Activated CD8-positive, alpha-beta T cell treated with anti-CD3 and anti-CD28 coated beads, Interleukin-2, amount 10 ng/mL, durations not matched to agents 7 days and 5 days (primary cell): Measurements from ENCODE around the gene FAM9A. TPM values are rescaled to one million over a fixed set of nuclear protein-coding genes. Genes with fewer than 3 reads are reported as not detected.
A peak's percentile ranks its signal among the peaks of the same experiment; 100 is the strongest.

ENCODE experiments used
- ATAC-seq: fragments of 150-1000 bp; cut with Tn5 transposase; one replicate; pipeline ENCODE4 v1.10.0; 2021; ENCODE audit warnings: moderate library complexity
- CTCF ChIA-PET: fragments of 350-600 bp; sonication (Branson Sonifier 250); formaldehyde crosslinking; loops from one replicate; lab custom pipeline; 2021; ENCODE audit warnings: antibody characterized with exemption; lab: Charles Lee
- POLR2A ChIA-PET: fragments of 350-600 bp; sonication (Branson Sonifier 250); formaldehyde crosslinking; loops from one replicate; lab custom pipeline; 2021; ENCODE audit warnings: antibody characterized with exemption; lab: Charles Lee
- DNase-seq: peaks from one replicate; pipeline ENCODE4 v3.0.0-alpha.2; 2020
- H3K27ac Mint-ChIP-seq: one replicate; pipeline ENCODE4 v1.8.0; 2021; ENCODE audit warnings: mild to moderate bottlenecking, mixed read lengths
- H3K27me3 Mint-ChIP-seq: one replicate; pipeline ENCODE4 v1.8.0; 2021; ENCODE audit warnings: low read depth, mixed read lengths
- H3K36me3 Mint-ChIP-seq: one replicate; pipeline ENCODE4 v1.8.0; 2021; ENCODE audit warnings: low read depth, mixed read lengths
- H3K4me1 Mint-ChIP-seq: one replicate; pipeline ENCODE4 v1.8.0; 2021; ENCODE audit warnings: low read depth, mixed read lengths
- H3K4me3 Mint-ChIP-seq: one replicate; pipeline ENCODE4 v1.8.0; 2021; ENCODE audit warnings: mild to moderate bottlenecking, mixed read lengths
- H3K9me3 Mint-ChIP-seq: one replicate; pipeline ENCODE4 v1.8.0; 2022; ENCODE audit warnings: mixed read lengths; ENCODE audit not compliant: insufficient read depth
- total RNA-seq, 2 experiments: library from RNA; stranded (reverse); gene quantifications; one replicate each; pipeline ENCODE4 v1.2.3, GENCODE V29; 2021

Gene FAM9A
- total RNA-seq, 2 experiments from 2014 or later: not detected

DNA sequence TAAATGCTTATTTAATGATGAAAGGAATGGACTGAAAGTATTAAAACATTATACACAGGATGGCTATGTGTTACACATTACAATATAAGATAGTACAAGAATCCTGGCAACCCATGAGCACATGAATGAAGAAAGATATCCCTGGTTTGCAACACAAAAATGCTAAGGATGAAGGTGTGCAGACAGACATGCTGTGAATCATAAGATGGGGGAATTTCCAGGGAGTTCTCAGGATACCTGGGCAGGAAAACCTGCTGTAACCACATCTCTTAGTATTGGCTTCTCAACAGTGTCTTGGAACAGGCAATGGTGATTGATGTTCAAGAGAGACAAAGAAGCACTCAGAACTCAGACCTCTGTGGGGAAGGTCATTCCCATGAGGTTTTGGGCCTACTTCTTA lies 45.4 kb downstream of the FAM9A start:
- Mint-ChIP-seq H3K27ac (no peak overlapping the region), H3K9me3 (no peaks in the 10 kb centered on the region), H3K4me3 (no peak overlapping the region), H3K36me3 (no peaks in the 10 kb centered on the region), H3K27me3 (no peaks in the 10 kb centered on the region), H3K4me1 (peaks cover 4% of the 10 kb centered on the region)
- ATAC-seq (no peak), DNase-seq (no peak)
- ChIA-PET CTCF (interaction anchor here (0.7 to 1.6 kb wide), 3 partner anchors 8 to 17 kb away, joined by 3 to 4 read pairs (median 3); no protein-coding TSS in a partner anchor), POLR2A (no interaction called here)

DNA sequence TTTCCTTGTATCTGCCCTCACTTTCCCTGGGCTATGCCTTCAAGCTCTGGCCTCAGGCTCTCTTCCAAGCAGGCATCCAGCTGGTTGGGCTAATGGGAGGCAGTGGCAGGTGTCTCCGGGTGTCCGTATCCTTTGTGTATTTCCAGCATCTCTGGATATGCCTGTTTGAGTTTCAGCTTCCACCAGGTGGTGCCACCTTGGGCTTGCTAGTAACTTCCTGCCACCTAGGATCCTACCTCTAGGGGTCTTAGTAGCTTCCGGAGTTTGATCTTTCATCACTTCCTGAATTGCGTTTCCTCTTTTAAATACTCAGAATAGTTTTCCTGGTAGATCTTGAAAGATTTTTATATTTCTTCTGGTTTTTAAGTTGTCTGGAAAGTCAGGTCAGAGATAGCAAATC lies 46.1 kb downstream of the FAM9A start:
- no peak for ATAC-seq
- no peaks in the 10 kb centered on the region for H3K36me3 Mint-ChIP-seq
- CTCF ChIA-PET: interaction anchor here (0.7 to 1.6 kb wide), 2 partner anchors 9 to 16 kb away, joined by 3 read pairs; no protein-coding TSS in a partner anchor
- no peaks in the 10 kb centered on the region for H3K27me3 Mint-ChIP-seq
- peaks cover 4% of the 10 kb centered on the region for H3K4me1 Mint-ChIP-seq
- POLR2A ChIA-PET: no interaction called here
- no peaks in the 10 kb centered on the region for H3K9me3 Mint-ChIP-seq
- H3K4me3 Mint-ChIP-seq: no peak overlapping the region
- H3K27ac Mint-ChIP-seq: no peak overlapping the region
- DNase-seq: no peak

DNA sequence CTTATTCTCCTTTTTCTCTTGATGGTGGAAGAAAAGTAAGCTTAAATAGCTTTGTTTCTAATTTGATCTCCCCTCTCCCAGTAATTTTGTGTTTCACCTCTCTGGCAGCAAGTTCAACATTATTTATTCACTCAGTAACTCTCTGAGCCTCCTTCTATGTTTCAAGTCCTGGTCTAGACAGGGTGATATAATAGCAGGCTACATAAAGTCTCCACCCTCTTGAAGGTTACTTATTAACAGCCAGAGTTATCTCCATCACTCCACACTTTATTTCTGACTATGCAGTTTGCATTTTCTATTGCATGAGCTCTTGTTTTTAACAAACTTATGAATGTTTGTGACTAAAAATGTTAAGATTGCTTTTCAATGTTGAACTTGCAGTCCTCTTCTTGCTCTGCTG lies 51.5 kb downstream of the FAM9A start:
- H3K4me1 Mint-ChIP-seq: no peaks in the 10 kb centered on the region
- POLR2A ChIA-PET: no interaction called here
- CTCF ChIA-PET: interaction anchor here (0.9 to 1.0 kb wide), 2 partner anchors 11 to 65 kb away, joined by 4 to 6 read pairs; no protein-coding TSS in a partner anchor
- H3K36me3 Mint-ChIP-seq: no peaks in the 10 kb centered on the region
- ATAC-seq (no peak), DNase-seq (no peak)
- no peak overlapping the region for H3K4me3 Mint-ChIP-seq
- H3K27ac Mint-ChIP-seq: no peak overlapping the region
- peaks cover 4% of the 10 kb centered on the region for H3K27me3 Mint-ChIP-seq
- no peaks in the 10 kb centered on the region for H3K9me3 Mint-ChIP-seq

DNA sequence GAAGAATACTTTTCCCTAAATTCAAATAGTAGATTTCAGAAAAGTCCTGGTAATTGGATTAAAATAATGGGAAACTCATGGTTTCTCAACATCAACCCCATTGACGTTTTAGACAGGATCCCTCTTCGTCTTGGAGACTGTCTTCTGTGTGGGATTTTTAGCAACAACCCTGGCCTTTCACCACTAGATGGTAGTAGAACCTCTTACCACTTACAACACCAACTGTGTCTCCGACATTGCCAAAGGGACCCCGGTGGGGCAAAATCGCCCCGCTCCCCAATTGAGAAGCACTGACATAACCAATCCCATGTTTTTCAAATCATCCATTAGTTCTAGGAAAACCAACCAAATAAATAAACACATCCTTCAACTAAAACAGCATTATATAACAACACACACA lies 52.3 kb downstream of the FAM9A start:
- no peak overlapping the region for H3K27ac Mint-ChIP-seq
- no peak for ATAC-seq
- no peak for DNase-seq
- ChIA-PET POLR2A (no interaction called here), CTCF (interaction anchor here (1.0 kb wide), 1 partner anchor 10 kb away, joined by 6 read pairs; no protein-coding TSS in a partner anchor)
- no peak overlapping the region for H3K4me3 Mint-ChIP-seq
- peaks cover 4% of the 10 kb centered on the region for H3K27me3 Mint-ChIP-seq
- no peaks in the 10 kb centered on the region for H3K36me3 Mint-ChIP-seq
- H3K9me3 Mint-ChIP-seq: no peaks in the 10 kb centered on the region
- H3K4me1 Mint-ChIP-seq: no peaks in the 10 kb centered on the region

DNA sequence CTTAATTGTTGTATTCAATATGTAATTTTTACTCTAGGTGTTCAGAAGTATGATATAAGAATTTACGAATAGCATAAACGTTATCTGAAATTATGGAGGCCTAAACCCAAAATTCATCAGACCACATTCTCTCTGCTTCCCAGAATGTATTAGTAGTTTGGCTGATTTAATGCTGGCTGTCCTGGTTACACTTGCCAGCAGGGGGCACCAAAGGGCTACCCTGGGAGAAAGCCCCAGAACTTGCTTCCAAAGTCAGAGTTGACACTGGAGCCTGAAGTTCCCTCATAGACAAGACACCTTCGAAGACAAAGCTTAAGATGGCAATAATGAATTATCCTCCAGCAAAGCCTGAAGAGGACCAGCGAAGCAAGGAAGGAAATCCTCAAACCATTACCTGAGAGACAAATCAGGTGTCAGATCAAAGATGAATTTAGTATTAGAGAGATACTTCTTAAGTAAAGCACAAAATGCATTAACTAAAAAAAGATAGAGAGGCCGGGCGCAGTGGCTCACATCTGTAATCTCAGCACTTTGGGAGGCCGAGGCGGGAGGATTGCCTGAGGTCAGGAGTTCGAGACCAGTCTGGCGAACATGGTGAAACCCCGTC lies 58.0 kb downstream of the FAM9A start:
- Mint-ChIP-seq H3K27ac (no peak overlapping the region), H3K27me3 (no peaks in the 10 kb centered on the region), H3K9me3 (no peaks in the 10 kb centered on the region), H3K4me1 (no peaks in the 10 kb centered on the region), H3K36me3 (no peaks in the 10 kb centered on the region), H3K4me3 (no peak overlapping the region)
- ATAC-seq (no peak), DNase-seq (peak; percentile 56)
- ChIA-PET POLR2A (no interaction called here), CTCF (interaction anchor here (1.2 to 1.6 kb wide), 2 partner anchors 12 to 73 kb away, joined by 4 to 6 read pairs; no protein-coding TSS in a partner anchor)

DNA sequence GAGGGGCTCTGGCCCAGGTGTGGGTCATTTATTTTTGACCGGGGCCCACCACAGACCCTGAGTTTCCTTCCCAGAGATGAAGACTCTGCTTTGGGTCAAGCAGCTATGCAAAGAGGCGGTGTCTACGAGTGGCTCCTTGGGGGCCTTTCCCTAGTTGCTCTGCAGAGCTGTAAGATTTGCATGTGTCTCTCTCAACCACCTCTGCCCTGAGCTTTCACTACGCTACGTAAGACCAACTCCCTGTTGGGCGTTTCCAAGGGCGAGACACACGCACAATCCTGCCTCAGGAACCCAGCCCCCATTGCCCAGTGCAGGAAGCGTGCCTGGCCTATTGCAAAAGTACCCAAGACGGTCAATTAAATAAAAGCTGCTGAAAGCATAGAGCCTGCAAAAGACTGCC lies 59.2 kb downstream of the FAM9A start:
- no peak overlapping the region for H3K4me3 Mint-ChIP-seq
- no peaks in the 10 kb centered on the region for H3K36me3 Mint-ChIP-seq
- no peaks in the 10 kb centered on the region for H3K9me3 Mint-ChIP-seq
- POLR2A ChIA-PET: no interaction called here
- H3K4me1 Mint-ChIP-seq: no peaks in the 10 kb centered on the region
- DNase-seq (no peak), ATAC-seq (no peak)
- CTCF ChIA-PET: interaction anchor here (1.2 to 1.6 kb wide), 3 partner anchors 9 to 74 kb away, joined by 3 to 6 read pairs (median 3); no protein-coding TSS in a partner anchor
- H3K27ac Mint-ChIP-seq: no peak overlapping the region
- H3K27me3 Mint-ChIP-seq: no peaks in the 10 kb centered on the region

Other genes starting within 250 kb of the FAM9A start
- under 1 TPM in 1 of 2 experiments, not detected in 1; 0.03 TPM for gene ANOS1, start 69.2 kb downstream of the FAM9A start, total RNA-seq
- not detected for gene FAM9B, start 232.7 kb upstream of the FAM9A start, total RNA-seq